GM12875 (cell line): ENCODE measurements around the gene ARMS2.

Source experiments
- H3K4me3 ChIP-seq: one replicate; pipeline ENCODE4 v1.5.1; 2011; ENCODE audit warnings: low read depth, low read length, control low read depth
- TF ChIP-seq, protein P1 (sequence below): IDR thresholded peaks from 2 replicates; pipeline ENCODE4 v1.5.1; 2011; ENCODE audit warnings: low read depth, mild to moderate bottlenecking, control low read depth, inconsistent platforms, low read length, moderate library complexity, borderline replicate concordance; ENCODE audit not compliant: insufficient read depth

The ARMS2 gene

DNA sequence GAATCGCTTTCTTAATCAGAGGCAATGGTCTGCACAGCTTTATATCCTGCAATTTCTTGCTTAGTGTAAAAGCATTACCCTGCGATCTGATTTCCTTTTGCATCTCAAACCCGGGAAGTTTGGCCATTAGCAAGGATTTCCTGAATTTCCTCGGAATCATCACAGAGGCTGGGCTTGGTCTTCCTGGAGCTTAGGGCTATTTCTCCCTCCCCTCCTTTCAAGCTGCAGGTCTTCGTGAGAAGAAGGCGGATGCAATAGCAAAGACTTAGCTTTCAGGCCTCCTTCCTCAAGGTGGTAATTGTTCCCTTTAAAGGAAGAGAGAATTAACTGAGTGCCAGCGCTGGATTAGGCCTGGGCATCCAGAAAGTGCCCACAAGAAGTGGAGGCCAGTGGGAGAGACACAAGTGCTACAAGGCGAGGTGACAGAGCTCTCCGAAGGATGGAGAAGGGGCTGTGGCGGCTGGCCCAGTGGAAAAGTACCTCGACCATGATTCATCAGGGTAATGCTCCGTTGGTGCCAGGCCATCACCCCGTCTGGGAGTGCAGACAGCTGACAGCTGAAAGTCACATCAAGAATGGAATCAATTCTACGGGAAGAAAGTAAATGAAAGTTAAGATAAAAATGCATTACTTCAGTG, 4.0 kb upstream of the ARMS2 start:
- TF ChIP-seq, protein P1, sequence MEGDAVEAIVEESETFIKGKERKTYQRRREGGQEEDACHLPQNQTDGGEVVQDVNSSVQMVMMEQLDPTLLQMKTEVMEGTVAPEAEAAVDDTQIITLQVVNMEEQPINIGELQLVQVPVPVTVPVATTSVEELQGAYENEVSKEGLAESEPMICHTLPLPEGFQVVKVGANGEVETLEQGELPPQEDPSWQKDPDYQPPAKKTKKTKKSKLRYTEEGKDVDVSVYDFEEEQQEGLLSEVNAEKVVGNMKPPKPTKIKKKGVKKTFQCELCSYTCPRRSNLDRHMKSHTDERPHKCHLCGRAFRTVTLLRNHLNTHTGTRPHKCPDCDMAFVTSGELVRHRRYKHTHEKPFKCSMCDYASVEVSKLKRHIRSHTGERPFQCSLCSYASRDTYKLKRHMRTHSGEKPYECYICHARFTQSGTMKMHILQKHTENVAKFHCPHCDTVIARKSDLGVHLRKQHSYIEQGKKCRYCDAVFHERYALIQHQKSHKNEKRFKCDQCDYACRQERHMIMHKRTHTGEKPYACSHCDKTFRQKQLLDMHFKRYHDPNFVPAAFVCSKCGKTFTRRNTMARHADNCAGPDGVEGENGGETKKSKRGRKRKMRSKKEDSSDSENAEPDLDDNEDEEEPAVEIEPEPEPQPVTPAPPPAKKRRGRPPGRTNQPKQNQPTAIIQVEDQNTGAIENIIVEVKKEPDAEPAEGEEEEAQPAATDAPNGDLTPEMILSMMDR = no peak
- H3K4me3 ChIP-seq = no peak overlapping the region

DNA sequence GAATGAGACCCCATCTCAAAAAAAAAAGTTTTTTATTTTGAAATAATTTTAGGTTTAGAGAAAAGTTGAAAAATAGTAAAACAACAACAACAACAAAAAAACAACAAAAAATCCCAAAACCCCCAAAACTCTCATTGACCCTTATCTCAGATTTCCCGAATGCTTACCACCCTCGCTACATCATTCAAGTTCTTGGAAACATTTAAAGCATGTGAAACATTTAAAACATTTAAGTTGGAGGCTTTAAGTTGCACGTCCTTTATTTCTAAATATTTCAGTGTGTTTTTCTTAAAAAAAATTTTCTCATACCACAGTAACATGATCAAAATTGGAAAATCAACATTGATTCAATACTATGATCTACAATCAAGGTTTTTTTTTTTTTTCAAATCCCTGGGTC, 382 bp upstream of the ARMS2 start:
- no peak overlapping the region for H3K4me3 ChIP-seq
- TF ChIP-seq, protein P1 = no peak

DNA sequence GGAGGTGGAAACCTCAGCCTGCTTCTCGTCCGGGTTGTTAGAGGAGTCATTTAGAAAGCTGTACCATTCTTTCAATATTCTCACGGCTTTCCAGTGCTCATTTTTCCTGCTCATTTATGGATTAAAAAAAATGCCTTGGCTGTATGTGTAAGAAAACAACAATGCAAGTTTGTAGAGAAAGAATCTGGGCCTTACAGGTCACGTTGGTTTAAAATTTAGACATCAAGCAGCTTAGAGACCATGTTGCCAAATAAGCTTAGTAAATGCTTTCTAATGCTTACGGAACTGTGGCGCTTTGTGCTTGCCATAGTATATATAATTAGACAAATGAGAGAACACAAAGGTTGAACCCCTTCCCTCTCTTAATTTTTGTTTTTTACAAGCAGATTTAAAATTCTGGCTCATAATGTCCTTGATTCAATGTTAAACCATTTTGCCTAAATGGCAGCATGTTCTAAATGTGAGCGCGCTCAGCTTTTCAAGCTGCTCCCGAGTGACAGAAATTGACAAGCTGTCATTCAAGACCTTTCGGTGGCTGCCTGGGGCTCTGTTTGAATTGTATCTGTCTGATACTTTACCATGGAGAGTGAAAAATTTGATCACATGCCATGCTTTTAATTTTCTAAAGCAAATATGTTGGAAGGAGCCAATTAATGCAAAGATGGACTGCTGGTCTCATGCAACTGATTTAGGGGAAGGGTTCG, 1.1 kb downstream of the ARMS2 start:
- TF ChIP-seq, protein P1 = no peak
- H3K4me3 ChIP-seq = no peak overlapping the region

DNA sequence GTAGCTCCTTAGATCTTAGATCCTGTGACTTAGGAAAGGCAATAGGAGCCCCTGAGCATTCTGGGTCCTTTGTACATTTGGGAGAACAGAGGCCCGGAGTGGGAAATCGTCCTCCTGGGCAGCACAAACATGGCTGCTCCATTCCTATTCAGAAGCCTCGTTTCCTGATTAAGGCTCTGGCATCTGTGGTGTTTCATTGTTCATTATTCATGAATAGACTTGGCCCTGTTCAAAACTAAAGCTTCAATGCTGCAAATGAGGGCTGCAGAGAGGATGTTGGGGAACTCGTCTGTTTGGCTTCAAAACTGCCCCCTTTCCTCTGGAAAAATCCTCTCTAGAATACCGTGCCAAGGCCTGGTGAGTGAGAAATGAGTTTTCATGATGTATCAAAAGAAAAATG, 3.5 kb downstream of the ARMS2 start:
- H3K4me3 ChIP-seq = no peak overlapping the region
- TF ChIP-seq, protein P1 = no peak

DNA sequence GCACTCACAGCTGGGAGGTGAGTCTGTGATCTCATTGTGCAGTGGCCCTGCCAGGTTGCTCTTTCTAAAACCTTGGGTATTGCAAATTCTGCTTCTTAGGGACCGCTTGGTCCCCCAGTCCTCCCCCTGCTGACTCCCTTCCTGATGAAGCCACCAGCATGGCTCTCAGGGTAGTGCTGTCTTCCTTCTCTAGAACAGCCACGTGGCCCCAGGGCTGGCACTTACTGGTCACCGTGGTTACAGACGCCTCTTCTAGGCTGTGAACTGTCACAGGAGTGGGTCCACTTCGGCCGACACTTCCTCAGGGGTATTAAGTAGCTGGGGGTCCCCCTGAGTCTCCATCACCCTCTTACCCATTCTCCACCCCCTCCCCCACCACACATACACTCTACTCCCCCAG, 4.2 kb downstream of the ARMS2 start:
- no peak overlapping the region for H3K4me3 ChIP-seq

DNA sequence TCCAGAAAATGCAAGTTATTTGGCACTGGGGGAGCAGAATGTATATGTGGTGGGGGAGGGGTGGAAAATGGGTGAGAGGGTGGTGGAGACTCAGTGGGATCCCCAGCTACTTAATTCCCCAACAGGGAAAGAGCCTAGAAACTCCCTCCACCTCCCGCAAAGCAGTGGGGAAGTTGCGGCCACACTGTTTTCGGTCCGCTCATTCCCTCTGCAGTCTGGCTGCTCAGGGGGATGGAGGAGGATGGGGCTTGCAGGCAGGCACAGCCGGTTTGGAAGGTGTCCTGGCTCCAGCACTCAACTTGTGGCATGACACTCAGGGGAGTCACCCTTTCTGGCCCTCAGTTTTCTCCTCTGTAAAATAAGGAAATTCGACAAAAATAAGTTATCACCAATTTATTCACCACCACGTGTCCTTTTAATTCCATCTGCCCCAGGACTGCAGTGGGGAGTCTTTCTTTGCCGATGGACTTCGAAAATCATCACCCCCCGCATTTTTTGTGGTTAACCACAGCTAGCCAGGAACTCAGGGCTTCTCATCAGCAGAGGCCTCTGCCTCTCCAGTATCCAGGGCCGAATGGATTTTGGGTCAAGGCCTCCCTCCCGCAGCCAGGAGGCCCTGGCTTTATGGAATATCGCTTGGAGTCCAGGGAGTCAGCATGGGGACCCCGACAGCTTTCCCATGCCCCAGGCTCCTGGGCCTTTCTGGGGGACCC, 5.3 kb downstream of the ARMS2 start:
- TF ChIP-seq, protein P1 = no peak
- no peak overlapping the region for H3K4me3 ChIP-seq

More for the DNA sequence above, 4.2 kb downstream of the ARMS2 start:
- TF ChIP-seq, protein P1 = no peak
